Suprapubic skin (tissue), 4 donors: ENCODE measurements around the gene KIF6. TPM values are rescaled to one million over a fixed set of nuclear protein-coding genes. Genes with fewer than 3 reads are reported as not detected.

Experiments
- DNase-seq, 2 donors: peaks; one replicate each; pipeline ENCODE4 v3.0.0-alpha.2; 2019; ENCODE audit warnings: low spot score in 2 of 2
- H3K27ac ChIP-seq: fragments of 200-600 bp; sonication (generic); one replicate; pipeline ENCODE4 v1.5.1; 2019
- H3K27me3 ChIP-seq: fragments of 200-600 bp; sonication (generic); one replicate; pipeline ENCODE4 v1.5.1; 2019
- H3K36me3 ChIP-seq: fragments of 200-600 bp; sonication (generic); one replicate; pipeline ENCODE4 v1.5.1; 2019
- H3K4me1 ChIP-seq: fragments of 200-600 bp; sonication (generic); one replicate; pipeline ENCODE4 v1.5.1; 2019
- H3K4me3 ChIP-seq: fragments of 200-600 bp; sonication (generic); one replicate; pipeline ENCODE4 v1.5.1; 2019; ENCODE audit warnings: mild to moderate bottlenecking
- H3K9me3 ChIP-seq: fragments of 200-600 bp; sonication (generic); one replicate; pipeline ENCODE4 v1.5.1; 2019
- EP300 ChIP-seq: sonication (generic); formaldehyde crosslinking; IDR thresholded peaks from one replicate; pipeline ENCODE4 v1.6.1; 2017; ENCODE audit warnings: antibody characterized with exemption
- POLR2A ChIP-seq, 2 donors: fragments of 450-650 bp; IDR thresholded peaks; one replicate each; pipeline ENCODE4 v1.6.1; 2017; ENCODE audit warnings: antibody characterized with exemption in 2 of 2, mild to moderate bottlenecking in 2 of 2, moderate library complexity in 2 of 2
- POLR2AphosphoS5 ChIP-seq, 3 donors: sonication (generic); formaldehyde crosslinking; IDR thresholded peaks; one replicate each; pipeline ENCODE4 v1.6.1; 2017; ENCODE audit warnings: antibody characterized with exemption in 3 of 3
- WGBS: methylation state at CpG from one replicate; pipeline ENCODE4 v1.1.5; 2018; 5-methylcytosine and 5-hydroxymethylcytosine counted together
- total RNA-seq, 4 donors: library from RNA; depleted of rRNA; stranded (reverse); fragments of >200 nt; gene quantifications; one replicate each; pipeline ENCODE4 v1.1.0, GENCODE V29; 2016
- TF ChIP-seq, protein P1 (sequence below), 2 donors: fragments of 200-600 bp in 1 of 2; fragments of 450-650 bp in 1 of 2; sonication (generic) in 1 of 2; IDR thresholded peaks; one replicate each; pipeline ENCODE4 v1.5.1; 2016 to 2019; ENCODE audit warnings: antibody characterized with exemption in 2 of 2, mild to moderate bottlenecking in 1 of 2, moderate library complexity in 1 of 2

The KIF6 gene
- total RNA-seq, 4 donors from 2014 or later: 0.18 to 1.1 TPM; not detected in 2

DNA sequence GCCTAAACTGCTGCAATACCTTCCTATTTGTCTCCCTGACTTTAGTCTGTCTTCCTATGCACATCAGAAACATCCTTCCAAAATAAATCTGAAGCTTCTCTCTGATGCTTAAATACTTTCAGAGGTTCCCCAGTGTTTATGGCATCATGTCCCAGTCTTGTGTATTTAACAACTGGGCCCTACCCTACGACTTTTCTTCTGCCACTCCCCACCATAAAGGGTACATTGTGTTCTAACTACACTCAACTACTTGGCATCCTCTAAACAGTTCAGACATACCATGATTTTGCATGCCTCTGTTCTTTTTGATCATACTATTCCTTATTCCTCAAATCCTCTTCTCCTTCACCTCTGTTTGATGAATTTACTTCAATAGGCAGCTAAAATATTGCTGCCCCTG, 259.7 kb downstream of the KIF6 start:
- Histone ChIP-seq H3K9me3 (no peaks in the 10 kb centered on the region), H3K36me3 (no peaks in the 10 kb centered on the region), H3K4me3 (no peak overlapping the region), H3K4me1 (no peaks in the 10 kb centered on the region), H3K27ac (no peak overlapping the region), H3K27me3 (no peaks in the 10 kb centered on the region)
- DNase-seq: no peak
- TF ChIP-seq, protein P1, sequence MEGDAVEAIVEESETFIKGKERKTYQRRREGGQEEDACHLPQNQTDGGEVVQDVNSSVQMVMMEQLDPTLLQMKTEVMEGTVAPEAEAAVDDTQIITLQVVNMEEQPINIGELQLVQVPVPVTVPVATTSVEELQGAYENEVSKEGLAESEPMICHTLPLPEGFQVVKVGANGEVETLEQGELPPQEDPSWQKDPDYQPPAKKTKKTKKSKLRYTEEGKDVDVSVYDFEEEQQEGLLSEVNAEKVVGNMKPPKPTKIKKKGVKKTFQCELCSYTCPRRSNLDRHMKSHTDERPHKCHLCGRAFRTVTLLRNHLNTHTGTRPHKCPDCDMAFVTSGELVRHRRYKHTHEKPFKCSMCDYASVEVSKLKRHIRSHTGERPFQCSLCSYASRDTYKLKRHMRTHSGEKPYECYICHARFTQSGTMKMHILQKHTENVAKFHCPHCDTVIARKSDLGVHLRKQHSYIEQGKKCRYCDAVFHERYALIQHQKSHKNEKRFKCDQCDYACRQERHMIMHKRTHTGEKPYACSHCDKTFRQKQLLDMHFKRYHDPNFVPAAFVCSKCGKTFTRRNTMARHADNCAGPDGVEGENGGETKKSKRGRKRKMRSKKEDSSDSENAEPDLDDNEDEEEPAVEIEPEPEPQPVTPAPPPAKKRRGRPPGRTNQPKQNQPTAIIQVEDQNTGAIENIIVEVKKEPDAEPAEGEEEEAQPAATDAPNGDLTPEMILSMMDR (IDR thresholded peaks at IDR 0.05): no peak
- TF ChIP-seq POLR2A (IDR thresholded peaks at IDR 0.05): no peak
- TF ChIP-seq POLR2AphosphoS5 (IDR thresholded peaks at IDR 0.05): no peak
- no peak for TF ChIP-seq EP300
- 51% methylated on average over 1 of the region's 1 CpG for WGBS

GRCh38 chr6:39464067-39464466, 261.1 kb downstream of the KIF6 start:
- H3K36me3 ChIP-seq: no peaks in the 10 kb centered on the region
- H3K9me3 ChIP-seq: no peaks in the 10 kb centered on the region
- DNase-seq: no peak
- no peak overlapping the region for H3K4me3 ChIP-seq
- no peak overlapping the region for H3K27ac ChIP-seq
- 89% methylated on average over 5 of the region's 5 CpGs for WGBS
- TF ChIP-seq POLR2A (IDR thresholded peaks at IDR 0.05) (no peak), EP300 (no peak), POLR2AphosphoS5 (IDR thresholded peaks at IDR 0.05) (no peak)
- TF ChIP-seq, protein P1 (IDR thresholded peaks at IDR 0.05): no peak
- no peaks in the 10 kb centered on the region for H3K27me3 ChIP-seq
- no peaks in the 10 kb centered on the region for H3K4me1 ChIP-seq

- WGBS: 95% methylated on average over 2 of the region's 2 CpGs
- no peak overlapping the region for H3K27ac ChIP-seq
- no peaks in the 10 kb centered on the region for H3K4me1 ChIP-seq
- H3K4me3 ChIP-seq: no peak overlapping the region
- TF ChIP-seq EP300 (no peak), POLR2AphosphoS5 (IDR thresholded peaks at IDR 0.05) (no peak), POLR2A (IDR thresholded peaks at IDR 0.05) (no peak)
- TF ChIP-seq, protein P1 (IDR thresholded peaks at IDR 0.05): no peak
- H3K36me3 ChIP-seq: no peaks in the 10 kb centered on the region
- no peaks in the 10 kb centered on the region for H3K27me3 ChIP-seq
- H3K9me3 ChIP-seq: no peaks in the 10 kb centered on the region
- no peak for DNase-seq
These were observed 271.2 kb downstream of the KIF6 start for GRCh38 chr6:39453956-39454524.

DNA sequence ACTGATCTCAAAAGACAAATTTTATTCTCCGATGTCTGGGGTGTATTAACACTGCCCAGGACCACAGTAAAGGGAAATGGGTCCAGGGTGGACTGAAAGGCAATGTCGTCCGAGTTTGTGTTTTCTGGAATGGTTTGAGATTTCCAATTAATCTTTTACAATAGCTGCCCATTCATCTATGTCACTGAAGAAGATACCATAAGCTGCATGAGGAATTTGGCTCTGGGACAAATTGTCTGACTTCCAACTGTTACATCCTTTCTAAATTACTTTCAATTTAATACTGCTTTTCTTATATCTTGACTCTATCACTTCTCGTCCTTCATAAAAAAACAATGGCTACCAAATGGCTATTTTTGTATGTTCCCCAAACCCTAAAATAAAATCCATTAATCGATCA, 272.0 kb downstream of the KIF6 start:
- Histone ChIP-seq H3K36me3 (no peaks in the 10 kb centered on the region), H3K4me1 (no peaks in the 10 kb centered on the region), H3K27me3 (no peaks in the 10 kb centered on the region), H3K27ac (no peak overlapping the region), H3K9me3 (no peaks in the 10 kb centered on the region), H3K4me3 (no peak overlapping the region)
- TF ChIP-seq, protein P1 (IDR thresholded peaks at IDR 0.05): no peak
- TF ChIP-seq POLR2A (IDR thresholded peaks at IDR 0.05) (no peak), POLR2AphosphoS5 (IDR thresholded peaks at IDR 0.05) (no peak), EP300 (no peak)
- DNase-seq: no peak
- WGBS: 65% methylated on average over 5 of the region's 5 CpGs

DNA sequence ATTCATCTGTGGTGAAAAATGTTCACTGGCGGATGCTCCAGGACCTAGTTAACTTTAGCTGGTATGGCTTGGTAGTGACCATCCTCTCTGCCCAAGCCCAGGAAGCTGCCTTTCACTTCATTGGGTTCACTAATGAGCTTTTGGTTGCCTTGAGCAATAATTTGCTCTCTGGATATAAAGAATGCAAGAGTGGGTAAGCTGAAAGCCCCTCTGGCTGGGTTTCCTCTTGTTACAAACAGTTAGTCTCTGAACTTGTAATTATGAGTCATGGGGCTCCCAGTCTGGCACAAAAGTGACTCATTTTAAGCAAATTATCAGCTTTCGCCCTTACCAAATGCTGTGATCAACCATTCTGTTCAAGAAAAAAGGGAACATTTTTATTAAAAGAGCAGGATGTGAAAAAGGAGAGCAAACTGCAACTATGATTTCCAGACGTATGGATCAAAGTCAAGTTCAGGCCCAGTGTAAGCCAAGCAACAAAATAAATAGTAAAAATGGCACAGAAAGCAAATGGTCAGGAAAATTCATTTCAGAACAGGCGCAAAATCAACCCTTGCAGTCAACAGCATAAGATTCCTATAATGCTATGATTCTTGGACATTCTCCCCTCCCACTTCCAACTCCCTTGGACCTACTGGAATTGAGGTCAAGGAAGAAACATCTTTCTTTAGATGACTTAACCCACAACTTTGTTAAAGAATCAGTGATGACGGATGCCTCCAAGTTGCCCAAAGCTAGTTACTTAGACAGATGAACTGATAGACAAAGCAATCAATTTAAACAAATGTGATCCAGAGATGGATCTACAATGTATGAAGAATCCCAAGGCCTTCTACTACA, 272.7 kb downstream of the KIF6 start:
- 73% methylated on average over 5 of the region's 5 CpGs for WGBS
- no peaks in the 10 kb centered on the region for H3K36me3 ChIP-seq

More for the DNA sequence above, 272.7 kb downstream of the KIF6 start:
- no peak for DNase-seq
- Histone ChIP-seq H3K4me1 (no peaks in the 10 kb centered on the region), H3K9me3 (no peaks in the 10 kb centered on the region), H3K27ac (no peak overlapping the region), H3K4me3 (no peak overlapping the region), H3K27me3 (no peaks in the 10 kb centered on the region)
- TF ChIP-seq POLR2A (IDR thresholded peaks at IDR 0.05): no peak
- TF ChIP-seq, protein P1 (IDR thresholded peaks at IDR 0.05): no peak
- no peak for TF ChIP-seq POLR2AphosphoS5 (IDR thresholded peaks at IDR 0.05)
- no peak for TF ChIP-seq EP300
